GM18517 (cell line): ENCODE data around the gene CMTM6.
A peak's percentile ranks its signal among the peaks of the same experiment; 100 is the strongest.
"Not testable (repeated sequence)": the region's sequence is repeated elsewhere in the genome, so short reads cannot be mapped to it uniquely, and the experiment has no call there.

Source experiments
- ATAC-seq: cut with Tn5 transposase; IDR thresholded peaks from one replicate; pipeline ENCODE4 v1.9.1; 2021; ENCODE audit warnings: mild to moderate bottlenecking, moderate library complexity; ENCODE audit not compliant: unreplicated experiment

The CMTM6 gene

DNA sequence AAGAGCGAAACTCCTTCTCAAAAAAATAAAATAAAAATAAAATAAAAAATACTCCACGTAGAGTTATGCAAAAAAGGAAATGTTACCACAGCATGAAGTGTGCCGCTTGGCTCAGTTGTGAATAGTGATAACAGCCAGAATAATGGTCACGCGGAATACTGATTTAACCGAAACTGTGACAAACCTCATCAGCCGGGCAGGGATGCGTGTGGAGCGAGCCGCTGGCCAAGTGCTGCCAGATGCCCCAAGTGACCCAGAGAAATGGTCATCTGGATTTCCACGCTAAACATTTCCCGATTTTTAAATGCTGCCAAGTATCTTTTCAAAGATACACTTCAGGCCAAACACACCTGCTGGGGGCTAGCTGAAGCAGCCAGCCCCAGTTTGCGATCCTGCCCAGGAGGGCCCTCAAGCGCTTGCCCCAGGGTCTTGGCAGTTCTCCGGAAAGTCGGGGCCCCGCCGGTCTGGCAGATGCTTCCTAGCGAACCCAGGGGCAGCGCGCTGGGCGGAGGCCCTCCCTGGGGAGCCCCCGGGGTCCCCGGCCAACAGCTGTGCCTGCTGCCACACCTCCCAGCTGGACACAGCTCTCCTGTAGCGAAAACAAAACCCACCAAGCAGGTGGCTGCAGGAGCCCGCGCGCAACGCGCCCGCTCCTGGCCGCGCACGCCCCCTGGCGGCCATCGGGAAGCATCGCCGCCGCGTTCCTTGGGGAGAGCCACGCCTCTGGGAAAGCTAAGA is 35.1 kb downstream of the CMTM6 start:
- peak; percentile 65 for ATAC-seq

DNA sequence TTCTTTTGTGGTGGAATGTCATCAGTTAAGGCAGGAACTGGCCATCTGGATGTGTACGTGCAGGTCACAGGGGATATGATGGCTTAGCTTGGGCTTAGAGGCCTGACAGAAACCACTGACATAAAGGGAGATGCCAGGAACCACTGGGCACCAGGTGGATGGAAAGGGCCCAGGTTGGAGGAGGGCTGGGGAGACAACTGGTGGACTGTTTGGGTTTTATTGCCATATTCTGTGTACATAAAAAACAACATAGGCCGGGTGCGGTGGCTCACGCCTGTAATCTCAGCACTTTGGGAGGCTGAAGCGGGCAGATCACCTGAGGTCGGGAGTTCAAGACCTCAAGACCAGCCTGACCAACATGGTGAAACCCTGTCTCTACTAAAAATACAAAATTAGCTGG is 35.8 kb downstream of the CMTM6 start:
- ATAC-seq: not testable (repeated sequence)

DNA sequence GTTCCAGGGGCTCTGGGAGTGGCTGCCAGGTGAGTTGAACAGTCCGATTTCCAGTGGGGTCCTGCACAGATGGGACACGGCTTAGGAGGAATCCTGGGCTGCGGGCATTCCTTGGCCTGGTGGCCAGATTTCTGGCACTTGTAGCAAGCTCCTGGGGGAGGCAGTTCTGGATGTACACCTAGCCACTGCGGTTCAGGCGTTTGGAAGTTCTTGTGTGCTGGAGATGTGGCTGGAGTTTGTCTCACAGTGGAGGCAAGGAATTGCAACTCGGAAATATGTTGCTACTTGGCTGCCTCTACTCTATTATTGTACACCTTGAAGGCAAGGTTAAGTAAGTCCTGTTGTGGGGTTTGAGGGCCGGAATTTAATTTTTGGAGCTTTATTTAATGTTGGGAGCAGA is 37.9 kb downstream of the CMTM6 start:
- ATAC-seq: not testable (repeated sequence)

DNA sequence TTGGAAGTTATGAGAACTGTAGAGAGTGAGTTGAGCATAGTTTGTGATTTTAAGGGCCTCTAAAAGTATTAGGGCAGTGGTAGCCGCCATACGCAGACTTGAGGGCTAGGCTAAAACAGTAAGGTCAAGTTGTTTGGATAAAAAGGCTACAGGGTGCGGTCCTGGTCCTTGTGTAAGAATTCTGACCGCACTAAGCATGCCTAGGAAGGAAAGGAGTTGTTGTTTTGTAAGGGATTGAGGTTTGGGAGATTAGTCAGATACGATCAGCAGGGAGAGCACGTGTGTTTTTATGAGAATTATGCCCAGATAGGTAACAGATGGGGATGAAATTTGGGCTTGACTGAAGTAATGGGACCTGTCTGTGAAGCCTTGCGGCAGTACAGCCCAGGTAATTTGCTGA is 39.2 kb downstream of the CMTM6 start:
- not testable (repeated sequence) for ATAC-seq

DNA sequence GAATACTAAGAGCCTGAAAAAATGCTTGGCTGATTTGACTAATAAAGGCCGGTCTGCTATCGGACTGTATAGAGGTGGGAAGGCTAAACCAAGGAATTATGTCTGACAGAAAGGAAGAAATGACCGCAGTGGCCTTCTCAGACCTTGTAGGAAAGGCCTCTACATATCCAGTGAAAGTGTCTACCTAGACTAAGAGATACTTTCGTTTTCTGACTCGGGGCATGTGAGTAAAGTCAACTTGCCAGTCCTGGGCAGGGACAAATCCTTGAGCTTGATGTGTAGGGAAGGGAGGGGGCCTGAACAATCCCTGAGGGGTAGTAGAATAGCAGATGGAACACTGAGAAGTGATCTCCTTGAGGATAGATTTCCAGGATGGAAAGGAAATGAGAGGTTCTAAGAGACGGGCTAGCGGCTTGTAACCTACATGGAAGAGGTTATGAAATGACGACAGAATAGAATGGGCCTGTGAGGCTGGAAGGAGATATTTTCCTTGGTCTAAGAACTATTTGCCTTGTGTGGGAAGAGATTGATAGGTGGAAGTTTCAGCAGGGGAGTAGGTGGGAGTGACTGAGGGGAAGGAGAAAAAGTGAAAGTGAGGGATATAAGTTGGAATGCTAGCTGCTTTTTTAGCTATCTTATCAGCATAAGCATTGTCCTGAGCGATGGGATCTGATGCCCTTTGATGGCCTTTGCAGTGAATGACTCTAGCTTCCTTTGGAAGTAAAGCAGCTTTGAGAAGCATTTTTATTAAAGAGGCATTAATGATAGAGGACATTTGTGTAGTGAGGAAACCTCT is 40.3 kb downstream of the CMTM6 start:
- not testable (repeated sequence) for ATAC-seq

DNA sequence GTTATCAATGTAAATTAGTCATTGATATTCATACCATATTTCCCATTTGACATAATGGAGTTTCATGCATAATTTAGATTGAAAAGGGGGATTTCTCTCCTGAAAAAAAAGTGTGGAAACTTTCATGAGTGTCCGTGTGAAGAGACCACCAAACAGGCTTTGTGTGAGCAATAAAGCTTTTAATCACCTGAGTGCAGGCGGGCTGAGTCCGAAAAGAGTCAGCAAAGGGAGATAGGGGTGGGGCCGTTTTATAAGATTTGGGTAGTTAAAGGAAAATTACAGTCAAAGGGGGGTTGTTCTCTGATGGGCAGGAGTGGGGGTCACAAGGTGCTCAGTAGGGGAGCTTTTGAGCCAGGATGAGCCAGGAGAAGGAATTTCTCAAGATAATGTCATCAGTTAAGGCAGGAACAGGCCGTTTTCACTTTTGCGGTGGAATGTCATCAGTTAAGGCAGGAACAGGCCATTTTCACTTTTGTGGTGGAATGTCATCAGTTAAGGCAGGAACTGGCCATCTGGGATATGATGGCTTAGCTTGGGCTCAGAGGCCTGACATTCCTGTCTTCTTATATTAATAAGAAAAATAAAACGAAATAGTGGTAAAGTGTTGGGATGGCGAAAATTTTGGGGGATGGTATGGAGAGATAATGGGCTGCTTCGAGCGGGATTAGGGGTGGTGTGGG is 41.7 kb downstream of the CMTM6 start:
- ATAC-seq: not testable (repeated sequence)

DNA sequence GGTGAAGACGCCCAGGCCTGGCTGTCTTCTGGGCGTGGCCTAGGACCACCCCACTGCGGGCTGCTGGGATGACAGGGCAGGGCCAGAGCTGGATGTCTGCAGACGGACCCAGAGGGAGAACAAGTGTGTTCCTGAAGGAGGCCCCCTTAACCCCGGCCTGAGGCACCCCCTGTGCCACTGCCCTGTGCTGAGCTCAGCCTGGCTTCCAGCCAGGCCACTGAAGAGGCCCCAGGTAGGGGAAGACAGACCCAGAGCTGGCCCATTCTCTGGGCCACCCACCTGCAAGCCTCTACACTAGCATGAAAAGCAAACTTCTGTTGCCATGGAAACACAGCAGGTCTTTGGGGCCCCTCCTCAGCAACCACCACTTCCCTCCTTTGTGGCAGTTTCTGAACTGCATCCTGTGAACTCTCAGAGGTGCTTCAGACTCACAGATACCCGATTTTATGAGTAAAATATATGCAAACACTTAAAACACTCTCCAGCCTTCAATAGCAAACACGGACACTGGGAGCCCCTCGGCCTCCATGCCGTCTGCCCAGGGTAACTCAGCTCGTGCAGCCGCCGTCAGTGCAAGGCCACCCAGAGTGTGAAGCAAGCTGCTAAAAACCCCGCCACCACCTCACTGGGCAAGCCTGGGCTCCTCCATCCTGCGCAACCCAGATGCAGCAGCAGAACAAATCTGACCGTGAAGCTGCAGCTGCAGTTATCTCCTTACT is 42.5 kb downstream of the CMTM6 start:
- peak; percentile 87 for ATAC-seq

DNA sequence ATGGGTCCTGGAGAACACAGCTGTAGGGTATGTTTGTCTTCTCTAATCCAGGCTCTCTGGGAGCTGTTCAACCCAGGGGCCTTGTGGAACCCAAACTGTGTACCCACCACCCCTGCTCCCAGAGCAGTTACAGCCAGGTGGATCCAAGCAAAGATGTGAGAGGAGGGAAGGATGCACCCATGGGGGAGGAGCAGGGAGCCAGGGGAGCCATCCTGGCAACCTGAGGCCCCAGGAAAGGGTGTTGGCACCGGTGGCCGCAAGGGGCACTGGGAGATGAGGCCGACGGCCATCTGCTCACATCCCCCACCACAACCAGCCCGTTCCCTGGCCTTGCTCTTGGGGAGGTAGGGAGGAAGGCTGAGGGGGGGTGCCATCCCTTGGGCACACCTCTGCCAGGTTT is 43.2 kb downstream of the CMTM6 start:
- no peak for ATAC-seq

DNA sequence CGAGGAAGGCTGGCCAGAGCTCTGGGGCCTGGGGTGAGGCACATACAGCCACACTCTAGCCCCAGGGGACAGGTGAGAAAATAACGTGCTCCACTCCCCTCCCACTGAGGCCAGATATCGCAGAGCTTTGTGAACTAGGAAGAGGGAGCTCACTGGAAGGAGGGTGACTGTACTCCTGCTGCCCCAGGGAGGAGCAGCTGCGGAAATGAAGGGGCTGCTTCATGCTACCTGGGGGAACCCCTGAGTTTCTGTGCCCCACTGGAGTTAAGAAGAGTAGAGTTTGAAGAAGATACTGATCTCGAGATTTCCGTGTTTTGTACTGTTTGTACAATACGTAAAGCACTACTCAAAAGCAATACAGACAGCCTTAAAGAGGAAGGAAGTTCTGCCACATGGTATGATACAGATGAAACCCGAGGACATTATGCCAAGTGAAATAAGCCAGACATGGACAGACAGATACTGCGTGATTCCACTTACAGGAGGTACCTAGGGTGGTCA is 44.6 kb downstream of the CMTM6 start:
- ATAC-seq: peak; percentile 44

DNA sequence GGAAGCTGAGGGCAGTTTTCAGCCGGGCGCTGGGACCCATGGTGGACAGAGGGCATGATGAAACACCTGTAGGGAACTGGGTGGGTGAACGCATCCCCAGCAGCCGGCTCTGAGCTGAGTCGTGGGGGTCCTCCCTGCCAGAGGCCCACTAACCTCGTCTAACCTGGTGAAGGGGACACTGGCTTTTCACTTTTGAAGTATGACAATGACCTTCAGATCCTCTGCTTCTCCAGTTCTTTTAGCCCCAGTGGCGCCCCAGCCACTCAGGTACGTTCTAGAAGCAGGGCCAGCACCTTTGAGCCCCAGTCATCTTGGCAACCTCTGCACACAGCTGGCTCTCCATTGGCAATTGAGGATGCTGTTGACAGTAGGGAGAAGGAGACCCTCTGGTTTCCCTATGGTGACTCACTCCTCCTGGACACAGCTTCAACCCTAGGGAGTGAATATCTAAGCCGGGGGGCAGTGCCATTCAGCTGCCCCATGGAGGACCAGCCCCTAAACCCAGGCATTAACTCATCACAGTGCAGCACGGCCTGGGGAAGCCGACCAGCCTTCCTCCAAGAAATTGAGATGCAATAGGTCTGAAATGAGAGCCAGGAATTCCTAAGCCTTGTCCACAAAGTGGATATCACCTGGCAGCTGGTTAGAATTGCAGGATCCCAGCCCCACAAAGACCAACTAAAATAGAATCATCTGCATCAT is 46.1 kb downstream of the CMTM6 start:
- ATAC-seq: no peak

DNA sequence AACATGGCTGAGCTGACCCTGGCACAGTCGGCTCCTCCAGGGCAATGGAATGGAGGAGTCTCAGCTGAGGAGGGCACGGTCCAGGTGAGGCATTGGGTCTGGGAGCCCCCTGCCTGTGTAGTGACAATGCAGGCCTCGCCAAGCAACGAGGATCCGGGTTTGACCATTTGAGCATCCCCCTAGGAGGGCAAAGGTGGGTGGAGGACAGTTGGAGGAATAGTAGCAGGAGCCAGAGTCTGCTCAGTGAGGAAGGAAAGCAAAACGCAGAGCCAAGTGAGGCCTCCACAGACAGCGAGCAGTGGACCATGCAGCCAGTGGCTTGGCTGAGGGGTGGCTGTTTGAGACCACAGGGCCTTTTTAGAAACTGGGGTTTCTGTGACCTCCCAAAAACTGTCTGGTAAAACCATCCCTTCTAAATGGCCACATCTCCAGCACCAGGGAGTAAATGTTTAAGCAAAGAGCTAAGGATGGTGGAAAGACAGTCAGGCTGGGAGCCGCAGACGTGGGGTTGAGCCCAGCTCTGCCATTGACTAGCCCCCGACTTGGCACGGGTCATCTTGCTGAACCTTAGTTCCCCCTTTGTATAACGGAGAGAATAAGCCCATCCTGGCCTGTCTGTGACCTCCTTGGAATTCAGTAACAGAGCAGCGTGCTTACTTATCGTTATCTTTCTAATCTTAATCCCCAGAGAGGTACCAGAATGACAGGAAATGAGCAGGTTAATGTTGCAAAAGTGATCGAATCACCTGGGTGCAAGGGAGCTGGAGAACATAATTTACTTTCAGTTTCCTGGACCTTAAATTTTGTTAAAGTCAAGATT is 46.8 kb downstream of the CMTM6 start:
- no peak for ATAC-seq

DNA sequence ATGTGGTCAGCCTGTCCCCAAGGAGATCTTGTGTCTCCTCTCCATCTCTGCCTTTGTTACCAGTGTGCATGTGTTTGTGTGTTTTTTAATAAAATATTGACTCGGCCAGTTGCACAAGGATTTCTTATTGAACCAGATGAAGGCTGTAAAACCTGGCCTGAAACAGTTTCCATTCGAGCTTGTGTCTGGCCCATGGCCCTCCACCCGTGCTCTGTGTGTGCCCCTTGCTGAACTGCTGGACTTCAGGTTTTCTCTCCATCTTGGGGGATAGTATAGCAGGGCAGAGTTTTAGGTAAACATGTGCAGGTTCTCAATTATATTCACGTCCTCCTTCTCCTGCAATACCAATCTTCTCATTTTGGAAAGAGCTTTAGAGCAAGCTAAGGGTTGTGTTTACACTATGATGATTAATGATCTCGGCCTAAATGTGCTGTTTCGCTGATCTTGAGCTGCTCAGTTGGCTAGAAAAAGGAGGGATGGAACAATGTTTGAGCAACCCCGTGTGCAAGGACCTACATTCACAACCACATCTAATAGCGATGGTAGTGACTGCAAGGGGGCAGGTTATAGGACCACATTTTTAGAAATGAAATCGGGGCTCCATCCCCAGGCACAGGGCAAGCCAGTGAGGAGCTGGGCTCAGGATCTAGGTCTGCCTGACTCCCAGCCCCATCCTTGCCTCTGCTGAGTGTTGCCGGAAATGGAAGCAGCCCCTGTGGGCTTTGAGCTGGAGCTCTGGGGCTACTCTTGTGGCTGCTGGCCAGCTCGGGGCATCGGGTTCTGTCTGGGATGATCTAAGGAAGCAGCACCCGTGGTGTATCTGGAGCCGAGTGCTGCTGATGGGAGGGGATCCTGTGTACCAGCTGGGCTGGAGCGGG is 47.7 kb downstream of the CMTM6 start:
- ATAC-seq: no peak

DNA sequence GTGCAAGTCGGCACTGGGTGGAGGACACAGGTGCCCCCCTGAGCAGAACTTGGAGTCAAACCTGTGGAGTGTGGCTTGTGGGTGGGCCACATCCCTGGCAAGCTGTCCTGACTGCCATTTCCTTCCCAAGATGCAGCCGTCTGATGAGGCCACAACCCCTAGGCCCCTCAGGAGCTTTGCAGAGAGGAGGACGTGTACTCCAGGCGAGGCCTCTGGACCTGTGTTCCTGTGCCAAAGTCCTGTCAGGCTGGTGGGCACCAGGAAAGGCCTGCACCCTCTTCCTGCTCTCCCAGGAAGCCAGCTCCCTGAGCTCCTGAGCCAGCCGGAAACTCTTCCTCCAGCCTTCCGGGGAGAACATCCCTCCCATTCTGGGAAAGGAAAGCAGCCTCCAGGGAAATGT is 48.5 kb downstream of the CMTM6 start:
- no peak for ATAC-seq

DNA sequence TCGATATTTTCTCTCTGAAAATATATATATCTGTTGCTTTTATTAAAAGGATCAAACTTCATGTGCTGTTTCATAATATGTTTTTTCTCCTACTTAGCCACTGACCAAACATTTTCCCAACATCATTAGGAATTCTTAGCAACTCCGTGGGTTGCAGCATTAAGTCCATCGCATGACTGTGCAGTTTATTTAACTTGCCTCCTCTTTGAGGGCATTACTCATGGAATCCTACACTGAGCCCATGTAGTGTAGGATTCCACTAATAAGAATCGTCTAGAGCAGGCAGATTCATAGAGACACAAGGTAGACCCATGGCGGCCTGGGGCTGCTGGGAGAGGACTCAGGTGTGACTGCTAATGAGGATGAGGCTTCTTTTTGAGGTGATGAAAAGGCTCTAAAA is 49.3 kb downstream of the CMTM6 start:
- no peak for ATAC-seq

DNA sequence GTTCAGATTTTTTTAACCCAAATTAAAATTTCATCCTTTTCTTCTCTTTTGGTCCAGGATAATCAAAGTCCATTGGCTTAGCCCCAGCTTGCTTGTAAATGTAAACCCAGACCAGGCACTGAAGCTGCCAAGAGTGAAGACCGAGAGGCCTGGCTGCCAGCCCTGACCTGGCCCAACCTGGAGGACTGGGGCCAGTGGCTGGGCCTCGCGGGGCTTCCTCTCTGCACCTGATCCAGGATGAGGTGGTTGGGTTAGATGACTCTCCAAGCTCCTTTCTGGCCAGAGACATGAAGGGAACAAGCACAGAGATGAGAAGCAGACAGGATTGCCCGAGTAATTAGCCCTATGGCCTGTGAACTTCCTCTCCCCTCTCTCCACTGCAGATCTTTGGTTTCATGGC is 50.6 kb downstream of the CMTM6 start:
- no peak for ATAC-seq

DNA sequence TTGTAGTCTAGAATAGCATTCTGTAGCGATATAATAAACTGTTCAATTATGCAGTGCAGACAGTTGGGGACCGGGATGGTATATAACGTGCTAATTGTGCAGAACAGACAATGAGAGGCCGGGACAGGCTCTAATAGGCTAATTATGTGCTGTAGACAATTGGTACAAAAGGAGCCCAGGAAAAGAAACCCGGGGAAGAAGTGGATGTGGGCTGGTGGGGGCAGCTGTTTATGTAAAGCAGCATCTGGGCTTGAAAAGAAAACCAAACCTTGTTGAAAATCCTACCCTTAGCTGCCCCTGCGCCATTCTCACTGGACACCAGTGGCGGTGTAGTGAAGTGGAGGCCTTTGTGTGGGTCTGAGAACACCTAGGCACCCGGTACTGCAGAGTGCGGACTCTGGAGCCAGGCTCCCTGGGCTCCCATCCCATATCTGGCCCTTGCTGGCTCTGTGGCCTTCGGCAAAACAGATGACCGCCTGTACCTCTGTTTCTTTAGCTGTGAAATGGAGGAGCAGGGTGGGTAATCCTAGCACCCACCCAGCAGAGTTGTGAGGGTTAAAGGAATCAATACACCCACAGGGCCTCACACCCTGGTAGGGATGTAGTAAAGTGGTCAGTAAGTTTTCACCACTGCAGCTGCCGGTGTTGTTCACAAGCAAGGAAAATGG is 51.5 kb downstream of the CMTM6 start:
- no peak for ATAC-seq

DNA sequence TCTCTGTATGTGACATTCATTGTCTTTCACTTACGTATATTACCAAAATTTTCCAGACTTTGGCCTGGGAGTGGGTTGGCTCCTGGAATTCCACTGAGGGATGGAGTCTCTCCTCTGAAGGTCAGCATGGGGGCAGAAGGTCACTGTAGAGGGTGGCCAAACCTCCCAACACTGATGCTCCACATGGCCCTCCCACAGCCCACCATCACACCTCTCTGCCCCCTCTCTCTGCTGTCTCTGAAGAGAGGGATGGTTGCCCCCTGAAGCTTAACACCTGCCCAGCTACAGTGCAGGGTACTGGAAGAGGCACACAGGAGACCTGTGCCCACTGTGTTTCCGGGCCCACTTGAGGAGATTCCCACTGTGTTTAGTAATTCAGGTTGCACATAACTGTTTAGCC is 52.2 kb downstream of the CMTM6 start:
- no peak for ATAC-seq

DNA sequence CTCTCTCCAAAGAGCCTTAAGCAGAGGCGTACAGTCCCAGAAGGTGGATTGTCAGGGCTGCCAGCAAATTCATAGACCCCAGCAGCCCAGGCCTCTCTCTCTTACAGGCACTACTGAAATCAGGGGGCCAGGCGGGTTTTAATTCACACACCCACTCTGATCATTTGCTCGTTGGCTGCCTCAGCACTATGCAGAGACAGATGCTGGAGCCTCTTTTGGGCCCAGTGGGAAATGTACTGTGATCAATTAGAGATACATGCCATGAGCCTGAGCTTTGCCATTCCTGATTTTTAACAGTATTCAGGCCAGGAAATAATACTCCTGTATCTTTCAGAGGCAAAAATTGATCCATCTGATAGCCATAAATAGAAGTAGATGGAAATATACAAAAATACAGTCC is 53.0 kb downstream of the CMTM6 start:
- no peak for ATAC-seq
